NCI-H82 (cell line): ENCODE data around the gene SH3YL1.

ENCODE experiments used
- DNase-seq: peaks from one replicate; lab custom pipeline; 2025; lab: John Stamatoyannopoulos, UW

The SH3YL1 gene

DNA sequence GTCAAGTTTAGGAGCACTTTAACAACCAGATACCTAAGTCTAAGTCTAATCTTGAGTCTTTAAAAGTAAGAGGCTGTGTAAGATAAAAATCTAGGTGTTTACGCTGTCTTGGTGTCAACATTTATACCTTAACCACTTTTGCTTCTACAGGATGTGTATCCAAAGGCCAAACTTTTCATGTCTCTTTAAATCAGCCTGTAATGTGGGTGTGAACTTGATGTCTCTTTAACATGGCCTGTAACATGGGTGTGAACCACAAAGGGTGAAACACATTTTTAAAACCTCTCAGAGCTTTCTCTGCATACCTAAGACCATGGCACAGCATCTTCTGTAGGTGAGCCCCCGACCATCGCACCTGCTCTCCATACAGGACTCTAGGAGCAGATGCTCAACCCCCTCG is 40.4 kb downstream of the SH3YL1 start:
- no peak for DNase-seq

DNA sequence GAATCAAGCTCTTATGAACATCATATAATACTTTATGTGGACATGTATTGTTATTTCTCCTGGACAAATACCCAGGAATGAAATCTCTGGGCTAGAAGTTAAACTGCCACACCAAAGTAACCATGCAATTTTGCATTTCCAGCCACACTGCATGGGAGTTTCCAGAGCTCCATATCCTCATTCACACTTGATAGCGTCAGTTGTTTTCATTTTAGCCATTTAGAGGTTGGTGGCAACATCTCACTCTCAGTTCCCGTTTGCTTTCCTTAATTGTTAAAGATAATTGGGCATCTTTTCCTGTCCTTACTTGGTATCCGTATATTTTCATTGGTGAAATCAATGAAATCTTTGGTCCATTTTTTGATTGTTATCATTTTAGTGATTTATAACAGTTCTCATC is 47.8 kb downstream of the SH3YL1 start:
- no peak for DNase-seq

DNA sequence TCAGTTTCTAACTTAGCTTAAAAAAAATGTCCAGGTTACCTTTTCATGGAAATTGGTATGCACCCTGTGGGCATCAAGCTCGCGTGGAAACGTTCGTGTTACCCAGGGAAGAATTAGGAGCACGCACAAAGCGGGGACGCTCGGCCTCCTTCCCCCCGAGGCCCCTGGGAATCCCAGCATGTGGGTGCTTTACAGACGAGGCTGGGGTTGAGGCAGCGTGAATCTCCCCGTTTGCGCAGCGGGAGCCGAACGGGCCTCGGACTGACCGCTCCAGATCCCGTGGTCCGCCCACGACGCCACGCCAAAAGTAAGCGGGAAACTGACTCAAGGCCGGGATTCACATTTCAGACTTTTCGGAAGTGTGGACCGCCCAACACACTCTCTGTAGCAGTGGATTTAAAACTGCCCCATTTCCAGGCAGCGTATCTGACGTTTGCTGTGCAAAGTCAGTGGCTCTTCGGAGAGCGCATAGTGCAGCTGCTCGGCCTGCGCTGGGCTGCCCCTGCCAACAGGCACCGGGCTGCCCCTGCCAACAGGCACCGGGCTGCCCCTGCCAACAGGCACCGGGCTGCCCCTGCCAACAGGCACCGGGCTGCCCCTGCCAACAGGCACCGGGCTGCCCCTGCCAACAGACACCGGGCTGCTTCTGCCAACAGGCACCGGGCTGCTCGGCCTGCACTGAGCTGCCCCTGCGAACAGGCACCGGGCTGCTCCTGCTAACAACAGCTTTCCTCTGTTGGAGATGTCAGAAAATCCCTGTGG is 49.7 kb downstream of the SH3YL1 start:
- no peak for DNase-seq

DNA sequence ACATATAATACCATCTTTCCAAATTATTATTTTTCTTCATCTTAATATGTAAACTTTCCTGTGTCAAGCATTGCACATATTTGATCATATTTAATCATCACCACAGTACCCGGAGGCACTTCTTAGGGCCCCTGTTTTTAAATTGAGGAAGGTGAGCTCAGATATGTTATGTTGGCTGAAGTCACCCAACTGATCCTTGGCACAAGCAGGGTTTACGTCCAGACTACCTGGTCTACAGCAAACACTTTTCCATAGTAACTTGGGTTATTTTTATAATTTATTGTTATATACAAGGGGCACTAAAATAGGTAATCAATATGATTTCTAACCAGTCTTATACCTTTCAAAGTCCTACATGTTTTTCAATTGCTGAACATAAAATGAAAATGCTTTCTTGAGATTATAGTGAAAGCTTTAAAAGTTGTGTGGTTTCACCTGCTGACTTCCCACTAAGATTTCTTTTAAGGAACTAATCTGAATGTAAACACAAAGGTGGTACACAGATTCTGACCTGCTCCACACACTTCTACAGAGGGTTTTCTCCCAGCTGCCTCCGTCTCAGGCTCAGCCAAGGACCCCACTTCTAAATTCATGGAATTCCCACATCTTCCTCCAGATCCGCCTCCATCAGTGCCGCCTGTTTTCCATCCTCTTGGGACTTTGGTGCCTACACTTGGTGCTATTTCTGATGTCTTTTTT is 52.2 kb downstream of the SH3YL1 start:
- DNase-seq: no peak

DNA sequence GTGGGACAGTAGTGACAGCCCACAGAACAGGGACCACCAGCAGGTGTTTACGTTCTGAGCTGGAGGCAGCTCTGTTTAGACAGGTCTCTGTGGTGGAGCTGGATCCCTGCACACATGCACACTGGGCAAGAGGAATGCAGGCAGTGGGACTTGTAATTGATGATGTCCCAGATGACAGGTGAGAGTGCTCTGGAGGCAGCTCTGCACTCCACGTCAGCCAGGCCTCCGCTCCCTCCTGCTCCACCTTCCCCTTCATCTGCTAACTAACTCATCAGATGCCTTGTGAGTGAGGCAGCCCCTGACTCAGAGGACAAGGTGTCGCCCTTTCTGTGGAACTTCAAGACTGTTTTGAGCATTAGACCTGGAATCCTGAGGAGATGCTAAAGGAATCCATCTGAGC is 53.2 kb downstream of the SH3YL1 start:
- no peak for DNase-seq

DNA sequence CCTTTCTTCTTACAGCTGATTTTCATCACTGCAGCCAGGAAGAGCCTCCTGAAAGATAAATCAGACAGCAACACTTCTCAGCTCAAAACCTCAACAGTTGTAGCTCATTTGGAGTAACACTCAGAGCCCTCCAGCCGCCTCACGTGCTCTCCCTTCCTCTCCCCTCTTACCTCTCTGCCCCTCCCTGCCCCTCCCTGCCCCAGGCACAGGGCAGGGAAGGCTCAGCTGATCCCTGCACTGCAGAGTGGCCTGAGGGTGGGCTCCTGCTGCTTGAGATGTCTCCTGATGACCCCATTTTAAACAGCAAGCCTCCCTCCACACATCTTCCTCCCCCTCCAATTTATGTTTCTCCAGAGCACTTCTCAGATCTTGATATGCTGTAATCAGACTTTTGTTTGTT is 54.4 kb downstream of the SH3YL1 start:
- no peak for DNase-seq

DNA sequence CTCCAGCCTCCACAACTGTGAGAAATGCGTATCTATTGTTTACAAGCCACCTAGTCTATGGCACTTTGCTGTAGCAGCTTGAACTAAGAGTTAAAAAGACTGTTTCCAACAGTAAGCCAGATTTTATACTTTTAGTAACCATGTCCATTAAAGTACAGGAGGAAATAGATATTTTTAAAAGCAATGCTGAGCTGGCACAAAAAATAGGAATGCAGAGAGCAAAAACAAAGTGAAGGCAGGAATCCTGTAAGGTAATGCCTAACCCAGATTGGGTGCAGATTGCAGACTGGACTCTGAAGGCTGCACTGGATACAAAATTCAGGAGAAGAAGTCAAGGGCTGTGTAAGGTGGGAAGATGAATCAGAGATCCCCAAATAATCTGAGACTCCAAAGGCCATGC is 55.5 kb downstream of the SH3YL1 start:
- no peak for DNase-seq

DNA sequence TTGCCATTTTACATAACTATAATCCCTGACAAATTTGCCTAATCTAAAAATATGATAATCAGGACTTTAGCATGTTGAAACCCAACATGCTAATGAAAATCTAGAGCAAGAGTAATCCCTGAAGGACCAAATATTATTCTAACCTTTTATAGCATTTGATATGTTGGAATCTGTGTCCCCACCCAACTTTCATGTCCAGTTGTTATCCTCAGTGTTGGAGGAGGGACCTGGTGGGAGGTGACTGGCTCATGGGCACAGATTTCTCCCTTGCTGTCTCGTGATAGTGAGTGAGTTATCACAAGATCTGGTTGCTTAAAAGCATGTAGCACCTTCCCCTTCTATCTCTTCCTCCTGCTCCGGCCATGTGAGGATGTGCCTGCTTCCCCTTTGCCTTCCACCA is 59.8 kb downstream of the SH3YL1 start:
- DNase-seq: no peak

DNA sequence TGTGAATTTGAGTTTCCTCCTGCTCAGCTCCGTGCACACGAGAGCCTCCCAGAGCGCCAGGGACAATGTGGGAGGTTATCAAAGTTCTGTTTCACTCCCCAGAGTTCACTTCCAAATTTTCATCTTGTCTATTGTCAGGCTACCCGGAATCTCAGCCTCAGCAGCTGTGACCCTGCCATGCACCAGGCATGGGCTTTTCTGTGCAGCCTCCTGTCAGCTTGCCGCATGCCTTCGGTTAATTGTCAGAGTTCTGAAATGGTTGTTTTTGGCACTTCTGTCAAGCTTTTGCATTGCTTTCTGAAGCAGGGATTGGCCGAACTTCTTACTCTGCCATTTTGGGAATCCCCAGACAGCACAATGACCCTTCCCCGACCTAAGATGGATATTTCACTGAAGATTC is 60.4 kb downstream of the SH3YL1 start:
- no peak for DNase-seq

DNA sequence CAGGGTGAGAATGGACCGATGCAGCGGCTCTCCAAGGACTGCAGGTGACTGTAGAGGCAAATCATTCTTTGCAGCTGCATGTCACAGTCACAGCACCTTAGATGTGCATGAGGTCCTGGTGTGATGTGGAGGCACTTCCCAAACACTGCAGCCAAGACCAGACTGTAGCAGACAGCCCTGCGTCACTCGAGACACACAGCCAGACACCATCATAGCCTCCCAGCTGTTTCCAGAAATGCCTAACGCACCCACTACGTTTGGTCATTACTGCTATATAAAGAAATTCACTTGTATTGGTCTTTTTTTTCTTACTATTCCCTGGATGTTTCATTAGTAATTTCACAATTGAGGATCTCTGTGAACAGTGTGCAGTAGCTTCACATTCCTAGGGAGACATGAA is 60.9 kb downstream of the SH3YL1 start:
- DNase-seq: no peak

DNA sequence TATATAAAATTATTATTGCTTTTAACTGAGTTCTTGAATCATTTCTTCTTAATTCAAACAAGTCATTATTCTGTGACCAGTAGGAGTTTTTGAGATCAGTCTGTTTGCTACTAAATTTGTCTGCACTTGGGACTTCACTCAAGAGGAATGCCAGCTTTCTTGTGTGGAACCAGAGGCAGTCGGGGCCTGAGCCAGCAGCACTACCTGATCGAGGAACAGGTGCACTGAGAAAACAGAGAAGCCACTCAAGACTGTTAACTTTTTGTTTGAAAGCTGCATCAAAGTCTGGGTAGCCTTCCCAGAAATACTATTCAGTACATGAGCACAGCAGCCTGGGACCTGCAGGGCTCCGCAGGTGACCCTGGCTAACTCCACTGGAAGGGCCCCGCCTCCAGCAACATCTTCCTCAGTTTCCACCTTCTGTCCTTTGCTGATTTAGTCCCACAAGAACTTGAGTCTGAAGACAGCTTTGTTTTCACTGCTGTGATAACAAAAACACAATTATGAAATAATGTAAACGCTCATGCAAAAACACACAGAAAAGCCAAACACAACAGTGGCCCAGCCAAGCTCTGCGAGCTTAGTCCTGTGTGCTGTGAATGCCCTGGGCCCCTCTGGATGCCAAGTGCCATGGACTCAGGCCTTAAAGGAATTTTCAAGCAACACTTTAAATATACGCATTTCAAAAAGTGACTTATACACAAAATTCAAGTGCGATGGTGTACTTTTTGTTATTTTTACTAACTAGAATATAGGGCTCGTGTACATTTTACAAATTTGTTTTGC is 62.0 kb downstream of the SH3YL1 start:
- no peak for DNase-seq

DNA sequence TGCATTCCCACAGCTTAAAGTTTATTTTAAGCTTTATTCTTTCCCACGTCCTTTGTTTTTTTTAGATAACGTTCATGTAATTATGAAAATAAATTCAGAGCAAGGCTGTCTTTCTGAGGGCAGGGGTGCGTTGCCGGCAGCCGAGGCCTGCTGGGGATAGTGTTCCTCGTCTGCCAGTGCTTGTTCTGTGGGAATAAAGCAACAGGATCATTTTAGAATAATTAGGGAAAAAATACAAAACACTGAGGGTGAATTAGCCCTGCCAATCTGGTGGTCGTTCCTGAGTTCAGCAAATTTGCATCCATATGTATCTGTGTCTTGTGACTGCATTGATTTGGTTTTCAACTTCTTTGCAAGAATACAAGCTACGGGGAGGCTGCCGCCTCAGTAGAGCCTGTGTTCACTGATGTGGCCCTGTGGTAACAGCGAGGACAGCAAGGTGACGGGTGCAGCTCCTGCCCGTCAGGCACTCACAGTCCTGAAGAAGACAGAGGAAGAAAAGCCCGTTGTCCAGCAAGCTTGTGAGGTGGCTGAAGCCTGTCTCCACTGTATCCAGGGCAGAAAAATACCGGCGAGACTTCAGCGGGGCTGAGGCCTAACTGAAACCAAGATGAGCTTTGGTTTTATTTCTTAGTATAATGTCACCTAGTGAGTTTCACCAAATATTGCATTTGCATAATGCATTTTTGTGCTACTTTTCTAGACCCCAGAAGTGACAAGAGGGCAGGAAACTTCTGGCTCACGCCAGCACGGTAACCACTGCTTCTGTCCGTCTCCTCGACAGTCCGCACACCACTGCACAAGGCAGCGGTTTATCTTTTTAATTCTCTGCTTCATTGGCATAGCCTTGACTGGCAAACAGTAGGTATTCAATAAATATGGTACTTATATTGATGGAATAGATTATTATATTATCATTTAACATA is 64.5 kb downstream of the SH3YL1 start:
- no peak for DNase-seq

DNA sequence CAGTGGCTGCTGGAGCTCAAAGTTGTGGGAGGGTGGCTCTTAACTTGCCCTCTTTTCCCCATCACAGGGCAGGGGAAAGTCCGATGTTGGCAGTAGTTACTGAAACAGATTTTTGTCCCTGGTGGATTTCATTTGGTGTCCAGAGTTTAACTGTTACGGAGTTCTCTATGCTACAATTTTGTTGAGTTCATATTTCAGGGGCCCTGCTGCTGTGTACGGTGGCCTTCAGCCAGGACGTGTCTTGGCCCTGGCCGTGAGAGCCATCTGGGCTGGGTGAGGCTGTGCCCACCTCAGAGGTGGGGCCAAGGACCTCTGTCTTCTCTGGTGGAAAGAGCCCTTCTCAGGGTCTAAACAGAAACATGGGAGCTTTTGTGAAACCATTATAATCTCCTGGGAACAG is 67.4 kb downstream of the SH3YL1 start:
- DNase-seq: no peak

DNA sequence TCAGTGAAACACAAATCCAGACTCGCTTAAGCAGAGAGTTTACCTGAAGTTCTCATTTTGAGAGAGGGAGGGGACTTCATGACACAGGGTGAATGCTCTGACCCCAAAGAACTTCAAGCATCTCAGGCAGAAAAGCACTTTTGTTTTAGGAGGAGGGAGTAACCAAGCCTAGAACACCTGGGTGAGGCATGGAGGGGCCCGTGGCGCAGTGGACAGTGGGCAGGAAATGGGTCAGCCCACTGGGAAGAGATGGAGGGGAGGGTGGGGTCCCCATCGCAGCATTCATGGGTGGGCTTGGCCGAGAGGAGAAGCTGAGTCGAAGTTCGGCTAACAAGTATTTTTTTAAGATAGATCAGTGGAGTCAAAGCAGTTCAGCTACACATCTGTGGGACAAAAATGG is 67.9 kb downstream of the SH3YL1 start:
- DNase-seq: no peak

DNA sequence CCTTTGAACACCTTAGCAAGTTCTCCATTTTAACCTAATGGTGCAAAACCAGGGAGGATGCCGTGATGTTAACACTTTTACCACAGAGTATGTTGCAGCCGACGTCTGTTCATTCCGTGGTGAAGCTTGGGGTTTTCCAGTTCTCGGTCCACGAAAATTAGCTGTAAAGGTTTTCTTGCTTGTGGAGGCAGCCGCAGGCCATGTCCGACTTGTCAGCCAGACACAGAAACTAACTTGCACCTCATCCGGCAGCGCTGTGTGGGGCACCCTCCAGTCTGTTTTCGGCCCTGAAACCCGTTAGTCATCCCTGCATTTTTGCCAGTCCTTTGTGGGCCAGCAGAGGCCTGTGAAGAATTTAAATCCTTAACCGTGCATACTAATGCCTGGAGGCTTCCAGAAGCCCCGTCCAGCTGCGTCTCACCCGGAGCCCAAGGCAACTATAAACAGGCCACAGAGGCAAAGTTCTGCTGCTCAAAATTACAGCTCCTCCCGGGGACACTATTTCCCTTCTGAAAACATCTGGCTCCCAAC is 70.6 kb downstream of the SH3YL1 start:
- no peak for DNase-seq

DNA sequence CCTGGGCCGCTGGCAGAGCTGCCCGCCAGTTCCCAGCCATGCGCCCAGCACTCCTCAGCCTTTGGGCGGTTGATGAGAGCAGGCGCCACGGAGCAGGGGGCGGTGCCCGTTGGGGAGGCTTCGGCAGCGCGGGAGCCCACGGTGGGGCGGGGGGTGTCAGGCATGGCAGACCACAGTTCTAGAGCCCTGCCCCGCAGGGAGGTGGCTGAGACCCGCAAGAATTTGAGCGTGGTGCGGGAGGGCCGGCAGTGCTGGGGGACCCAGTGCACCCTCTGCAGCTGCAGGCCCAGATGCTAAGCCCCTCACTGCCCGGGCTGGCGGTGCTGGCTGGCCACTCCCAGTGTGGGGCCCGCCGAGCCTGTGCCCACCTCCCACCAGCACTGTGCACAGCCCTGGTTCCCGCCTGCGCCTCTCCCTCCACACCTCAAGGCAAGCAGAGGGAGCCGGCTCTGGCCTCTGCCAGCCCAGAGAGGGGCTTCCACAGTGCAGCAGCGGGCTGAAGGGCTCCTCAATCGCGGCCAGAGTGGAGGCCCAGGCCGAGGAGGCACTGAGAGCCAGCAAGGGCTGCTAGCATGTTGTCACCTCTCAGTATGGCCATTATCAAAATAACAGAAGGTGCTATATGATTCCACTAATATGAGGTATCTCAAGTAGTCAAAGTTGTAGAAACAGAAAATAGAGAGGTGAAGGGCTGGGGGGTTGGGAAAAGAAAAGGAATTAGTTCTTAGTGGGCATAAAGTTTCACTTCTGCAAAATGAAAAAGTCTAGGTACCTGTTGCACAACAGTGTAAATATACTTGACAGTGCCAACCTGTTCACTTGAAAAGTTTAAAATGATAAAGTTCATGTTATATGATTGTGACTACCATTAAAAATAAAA is 72.3 kb downstream of the SH3YL1 start:
- no peak for DNase-seq

DNA sequence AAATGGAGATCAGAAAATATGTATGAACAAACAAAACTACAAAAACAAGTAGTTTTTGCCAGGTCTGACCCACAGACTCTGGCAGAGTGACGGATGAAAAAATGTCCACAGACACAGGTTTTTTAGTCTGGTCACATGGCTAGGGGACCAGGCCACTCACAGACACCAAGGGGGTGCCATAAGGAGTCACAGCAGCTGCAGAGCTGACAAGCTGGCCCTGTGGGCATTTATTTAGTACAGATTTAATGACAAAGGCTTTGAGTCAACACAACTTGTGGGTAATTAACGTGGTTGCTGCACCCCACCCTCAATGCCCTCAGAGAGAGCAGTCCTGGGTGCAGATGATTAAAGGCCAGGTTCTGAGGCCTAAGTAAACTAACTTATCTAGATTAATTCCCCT is 76.0 kb downstream of the SH3YL1 start:
- DNase-seq: no peak

DNA sequence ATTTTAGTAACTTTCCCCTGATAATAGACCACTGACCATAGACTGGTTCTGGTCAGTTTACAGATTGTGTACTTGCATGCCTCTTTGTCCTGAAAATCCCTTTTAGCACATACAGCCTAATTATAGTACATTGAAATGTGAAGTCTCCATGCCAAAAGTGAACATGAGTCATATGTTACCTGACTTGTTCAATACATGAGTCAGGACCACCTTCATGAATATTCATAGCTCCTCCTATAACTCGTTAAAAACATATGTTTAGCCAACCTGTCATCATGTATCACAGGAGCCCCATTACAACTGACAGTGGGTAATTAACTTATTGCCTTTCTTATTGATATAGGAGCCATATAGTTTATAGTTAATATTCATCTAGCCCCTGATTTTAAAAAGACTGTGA is 78.6 kb downstream of the SH3YL1 start:
- no peak for DNase-seq

DNA sequence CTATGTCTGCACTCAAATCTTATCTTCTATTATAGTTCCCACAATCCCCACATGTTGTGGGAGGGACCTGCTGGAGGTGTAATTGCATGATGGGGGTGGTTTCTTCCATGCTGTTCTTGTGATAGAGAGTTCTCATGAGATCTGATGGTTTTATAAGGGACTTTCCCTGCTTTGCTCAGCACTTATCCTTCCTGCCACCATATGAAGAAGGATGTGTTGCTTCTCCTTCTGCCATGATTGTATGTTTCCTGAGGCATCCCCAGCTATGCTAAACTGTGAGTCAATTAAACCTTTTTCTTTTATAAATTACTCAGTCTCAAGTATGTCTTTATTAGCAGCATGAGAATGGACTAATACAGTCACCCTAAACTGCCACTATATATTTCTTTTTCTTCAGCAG is 79.1 kb downstream of the SH3YL1 start:
- no peak for DNase-seq

DNA sequence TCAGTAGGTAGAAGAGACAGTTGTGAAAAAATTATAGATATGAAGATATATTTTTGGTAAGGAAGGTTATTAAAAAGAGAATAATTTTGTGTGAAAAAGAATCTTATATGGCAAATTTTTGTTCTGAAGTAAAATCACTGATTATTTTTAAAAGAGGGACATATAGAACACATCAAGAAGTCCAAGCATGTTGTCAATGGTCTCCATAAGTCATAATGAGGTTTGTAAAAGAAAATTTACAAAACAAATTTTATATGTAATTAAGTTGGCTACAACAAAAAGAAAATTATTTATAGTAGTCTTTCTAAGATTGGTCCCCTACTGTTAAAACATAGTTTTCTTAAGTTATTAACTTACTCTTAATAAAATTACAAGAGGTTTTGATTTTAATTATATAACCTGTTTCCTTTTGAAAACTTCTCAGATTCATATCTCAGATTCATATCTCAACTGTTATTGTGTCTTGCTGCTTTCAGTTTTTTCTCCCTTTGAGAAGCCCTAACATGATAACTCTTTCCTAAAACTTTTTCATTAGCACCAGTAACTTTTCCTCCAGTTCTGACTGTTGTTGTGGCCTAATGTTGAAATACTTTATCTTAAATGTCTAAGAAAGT is 81.2 kb downstream of the SH3YL1 start:
- DNase-seq: no peak
